H1 (cell line): ENCODE results near the gene LANCL1. TPM values are rescaled to one million over a fixed set of nuclear protein-coding genes. Genes with fewer than 3 reads are reported as not detected.

Experiments
- CTCF ChIA-PET: fragments of 300-600 bp; sonication (Branson Sonifier 250); formaldehyde crosslinking; loops from one replicate; lab custom pipeline; 2021; ENCODE audit not compliant: partially characterized antibody; lab: Charles Lee
- POLR2A ChIA-PET: fragments of 300-600 bp; sonication (Branson Sonifier 250); formaldehyde crosslinking; loops from one replicate; lab custom pipeline; 2021; ENCODE audit warnings: inconsistent platforms; ENCODE audit not compliant: partially characterized antibody; lab: Charles Lee
- DNase-seq, 2 experiments: peaks; one replicate each; pipeline versions ENCODE4 v3.0.0 to v3.0.0-alpha.2; 2010 to 2022; ENCODE audit warnings: low spot score in 2 of 2, low read depth in 1 of 2, mixed read lengths in 1 of 2
- FAIRE-seq: peaks from 2 replicates; lab custom pipeline; 2011; peaks lifted over from hg19 to GRCh38; lab: Jason Lieb, UNC
- H2AFZ ChIP-seq: 2 replicates; pipeline ENCODE4 v1.8.1; 2012; ENCODE audit warnings: low read length, inconsistent platforms
- H2AK5ac ChIP-seq: 2 replicates; pipeline ENCODE4 v1.6.1; 2013; ENCODE audit warnings: low read depth, low read length
- H2BK120ac ChIP-seq: replicated peaks from 2 replicates; pipeline ENCODE3; 2013; ENCODE audit warnings: low read depth, low read length, inconsistent platforms
- H2BK12ac ChIP-seq: 2 replicates; pipeline ENCODE4 v1.6.1; 2013; ENCODE audit warnings: low read depth, low read length
- H2BK15ac ChIP-seq: 2 replicates; pipeline ENCODE4 v1.6.1; 2013; ENCODE audit warnings: low read length
- H2BK20ac ChIP-seq: 2 replicates; pipeline ENCODE4 v1.6.1; 2013; ENCODE audit warnings: low read length
- H2BK5ac ChIP-seq: 2 replicates; pipeline ENCODE4 v1.6.1; 2013; ENCODE audit warnings: low read depth, low read length
- H3K14ac ChIP-seq: 2 replicates; pipeline ENCODE4 v1.6.1; 2013; ENCODE audit warnings: inconsistent platforms; ENCODE audit not compliant: insufficient read length
- H3K18ac ChIP-seq: 2 replicates; pipeline ENCODE4 v1.6.1; 2013; ENCODE audit warnings: low read length; ENCODE audit errors: extremely low read depth
- H3K23ac ChIP-seq: 2 replicates; pipeline ENCODE4 v1.6.1; 2013; ENCODE audit warnings: inconsistent platforms; ENCODE audit not compliant: insufficient read length
- H3K23me2 ChIP-seq: 2 replicates; pipeline ENCODE4 v1.6.1; 2013; ENCODE audit warnings: low read depth, low read length
- H3K27ac ChIP-seq: 2 replicates; pipeline ENCODE4 v1.6.1; 2011; ENCODE audit warnings: low read depth, low read length, inconsistent platforms
- H3K27me3 ChIP-seq, 4 experiments: replicated peaks in 1 of 4; 1 replicate in 1 of 4; 2 replicates in 3 of 4; pipeline versions ENCODE4 v1.6.1 to v1.8.1; 2011 to 2013; ENCODE audit warnings: low read length in 3 of 4, mild to moderate bottlenecking in 3 of 4, inconsistent platforms in 2 of 4, mixed read lengths in 2 of 4, moderate library complexity in 1 of 4; ENCODE audit not compliant: control insufficient read depth in 3 of 4, insufficient read depth in 3 of 4; ENCODE audit errors: extremely low read depth in 1 of 4
- H3K36me3 ChIP-seq, 4 experiments: 2 replicates each; pipeline versions ENCODE4 v1.6.1 to v1.8.1; 2011 to 2013; ENCODE audit warnings: mild to moderate bottlenecking in 4 of 4, low read length in 3 of 4, moderate library complexity in 2 of 4, control low read depth in 1 of 4, inconsistent platforms in 1 of 4; ENCODE audit not compliant: insufficient read depth in 4 of 4, control insufficient read depth in 2 of 4
- H3K4ac ChIP-seq: replicated peaks from 2 replicates; pipeline ENCODE3; 2013; ENCODE audit warnings: low read length, low read depth, mixed read lengths, inconsistent platforms; ENCODE audit not compliant: insufficient read length
- H3K4me1 ChIP-seq, 4 experiments: replicated peaks in 1 of 4; 1 replicate in 1 of 4; 2 replicates in 3 of 4; pipeline versions ENCODE4 v1.6.1 to v1.8.1; 2011 to 2013; ENCODE audit warnings: low read length in 3 of 4, inconsistent platforms in 2 of 4, mixed read lengths in 1 of 4; ENCODE audit not compliant: insufficient read depth in 4 of 4, control insufficient read depth in 3 of 4
- H3K4me2 ChIP-seq, 2 experiments: 2 replicates each; pipeline versions ENCODE4 v1.6.1 to v1.8.1; 2011 to 2013; ENCODE audit warnings: low read depth in 2 of 2, low read length in 2 of 2, control low read depth in 1 of 2, inconsistent platforms in 1 of 2, mild to moderate bottlenecking in 1 of 2; ENCODE audit not compliant: insufficient read depth in 1 of 2
- H3K4me3 ChIP-seq, 4 experiments: fragments of 200-600, 300-600 bp in 1 of 4; sonication (generic), shearing (Covaris generic), sonication (Bioruptor Twin) in 1 of 4; 2 replicates each; pipeline versions ENCODE4 v1.5.1 to v1.8.1; 2011 to 2016; ENCODE audit warnings: low read length in 4 of 4, low read depth in 3 of 4, control low read depth in 2 of 4, inconsistent platforms in 2 of 4, mild to moderate bottlenecking in 2 of 4, mixed read lengths in 1 of 4, moderate library complexity in 1 of 4; ENCODE audit not compliant: insufficient read depth in 2 of 4; ENCODE audit errors: extremely low read depth in 1 of 4
- H3K56ac ChIP-seq: replicated peaks from 2 replicates; pipeline ENCODE3; 2013; ENCODE audit warnings: low read depth, mild to moderate bottlenecking, mixed read lengths, low read length, inconsistent platforms; ENCODE audit not compliant: insufficient read length
- H3K79me1 ChIP-seq: 2 replicates; pipeline ENCODE4 v1.6.1; 2013; ENCODE audit warnings: low read depth, low read length, control low read depth
- H3K79me2 ChIP-seq, 2 experiments: 2 replicates each; pipeline versions ENCODE4 v1.6.1 to v1.8.1; 2012 to 2013; ENCODE audit warnings: low read length in 2 of 2, mild to moderate bottlenecking in 2 of 2, inconsistent platforms in 1 of 2; ENCODE audit not compliant: insufficient read depth in 2 of 2, control insufficient read depth in 1 of 2
- H3K9ac ChIP-seq, 4 experiments: replicated peaks in 1 of 4; 1 replicate in 1 of 4; 2 replicates in 3 of 4; pipeline versions ENCODE4 v1.6.1 to v1.8.1; 2011 to 2013; ENCODE audit warnings: low read depth in 3 of 4, low read length in 3 of 4, control low read depth in 2 of 4, mild to moderate bottlenecking in 2 of 4, moderate library complexity in 2 of 4, inconsistent platforms in 1 of 4; ENCODE audit errors: extremely low read depth in 1 of 4
- H3K9me3 ChIP-seq, 2 experiments: 2 replicates each; pipeline versions ENCODE4 v1.6.1 to v1.8.1; 2012 to 2013; ENCODE audit warnings: mild to moderate bottlenecking in 2 of 2, moderate library complexity in 2 of 2, control low read depth in 1 of 2, inconsistent platforms in 1 of 2, low read depth in 1 of 2, low read length in 1 of 2, mixed read lengths in 1 of 2; ENCODE audit not compliant: insufficient read depth in 2 of 2
- H4K20me1 ChIP-seq, 2 experiments: replicated peaks in 1 of 2; 2 replicates each; pipeline versions ENCODE3 to v1.8.1; 2011 to 2013; ENCODE audit warnings: inconsistent platforms in 2 of 2, low read length in 2 of 2, mild to moderate bottlenecking in 1 of 2; ENCODE audit not compliant: insufficient read depth in 2 of 2, control insufficient read depth in 1 of 2
- H4K5ac ChIP-seq: 2 replicates; pipeline ENCODE4 v1.6.1; 2013; ENCODE audit warnings: low read length, low read depth, mixed read lengths, inconsistent platforms; ENCODE audit not compliant: insufficient read length
- H4K8ac ChIP-seq: 2 replicates; pipeline ENCODE4 v1.8.0; 2013; ENCODE audit warnings: mild to moderate bottlenecking, moderate library complexity, low read length, inconsistent platforms; ENCODE audit not compliant: insufficient read depth; ENCODE audit errors: extremely low read depth
- H4K91ac ChIP-seq: replicated peaks from 2 replicates; pipeline ENCODE3; 2013; ENCODE audit warnings: low read length, mixed read lengths, inconsistent platforms; ENCODE audit not compliant: insufficient read length
- ATF3 ChIP-seq: IDR thresholded peaks from 2 replicates; pipeline ENCODE4 v1.6.1; 2011; ENCODE audit warnings: low read depth, mild to moderate bottlenecking, low read length; ENCODE audit not compliant: insufficient read depth
- BRCA1 ChIP-seq: IDR thresholded peaks from 2 replicates; pipeline ENCODE4 v1.6.1; 2012; ENCODE audit warnings: low read depth, low read length, improper control_type of control experiment
- CHD1 ChIP-seq: IDR thresholded peaks from 2 replicates; pipeline ENCODE4 v1.6.1; 2012; ENCODE audit warnings: low read depth, low read length, improper control_type of control experiment
- GABPA ChIP-seq: IDR thresholded peaks from 2 replicates; pipeline ENCODE4 v1.6.1; 2011; ENCODE audit warnings: mild to moderate bottlenecking, low read length, moderate library complexity, borderline replicate concordance; ENCODE audit not compliant: insufficient read depth
- JUN ChIP-seq: IDR thresholded peaks from 2 replicates; pipeline ENCODE4 v1.6.1; 2011; ENCODE audit warnings: low read depth, mild to moderate bottlenecking, improper control_type of control experiment, low read length
- KDM1A ChIP-seq: fragments of 200-600, 300-600 bp; sonication (generic); IDR thresholded peaks from 2 replicates; pipeline ENCODE4 v1.7.1; 2016; ENCODE audit warnings: mild to moderate bottlenecking, low read length, borderline replicate concordance
- RAD21 ChIP-seq, 2 experiments: IDR thresholded peaks in 1 of 2; conservative IDR thresholded peaks in 1 of 2; 2 replicates each; pipeline ENCODE4 v1.6.1; 2011; ENCODE audit warnings: low read depth in 2 of 2, low read length in 2 of 2, improper control_type of control experiment in 1 of 2, inconsistent platforms in 1 of 2, mild to moderate bottlenecking in 1 of 2, moderate library complexity in 1 of 2
- RNF2 ChIP-seq: fragments of 200-900, 300-1000 bp; sonication (generic); IDR thresholded peaks from 2 replicates; pipeline ENCODE4 v1.7.1; 2016; ENCODE audit warnings: borderline replicate concordance, low read depth, mild to moderate bottlenecking, antibody characterized with exemption, low read length; ENCODE audit not compliant: poor library complexity, severe bottlenecking; ENCODE audit errors: missing control alignments
- SIRT6 ChIP-seq: IDR thresholded peaks from one replicate; pipeline ENCODE4 v1.7.1; 2012; ENCODE audit warnings: low read length, inconsistent platforms
- YY1 ChIP-seq: IDR thresholded peaks from 2 replicates; pipeline ENCODE4 v1.6.1; 2011; ENCODE audit warnings: low read depth, mild to moderate bottlenecking, low read length
- WGBS, 2 experiments: shearing (Covaris generic) in 1 of 2; methylation state at CpG; one replicate each; pipeline versions ENCODE4 v1.1.6 to v1.1.7; 2013 to 2015; ENCODE audit warnings: low lambda C conversion rate in 2 of 2, mixed read lengths in 2 of 2, inconsistent platforms in 1 of 2, low coverage in 1 of 2, missing lambda C conversion rate in 1 of 2; ENCODE audit not compliant: insufficient replicate concordance in 2 of 2, insufficient coverage in 1 of 2, insufficient read length in 1 of 2; ENCODE audit errors: extremely low coverage in 1 of 2, missing lambda C conversion rate in 1 of 2; 5-methylcytosine and 5-hydroxymethylcytosine counted together
- polyA plus RNA-seq, 7 experiments: library from polyadenylated mRNA; depleted of rRNA in 3 of 7; stranded (reverse) in 5 of 7; unstranded in 2 of 7; fragments of >200 nt in 5 of 7; fragments of 200-250 nt in 2 of 7; gene quantifications; 1 replicate in 5 of 7; 2 replicates in 1 of 7; 4 replicates in 1 of 7; pipeline versions ENCODE4 v1.2.1 to v1.2.3, GENCODE V29; 2011 to 2013; ENCODE audit warnings: missing spikeins in 2 of 7, mixed read lengths in 2 of 7
- total RNA-seq: library from RNA; stranded (reverse); fragmentation: NEBNext Ultra II Directional; extraction: Animal tissue kit (Norgen Biotek cat#: 25700); gene quantifications from 2 replicates; pipeline ENCODE4 v1.2.1, GENCODE V29; 2021

The LANCL1 gene
- total and polyA plus RNA-seq, 2 of the 8 experiments (the other 6 are each of a cell fraction or from before 2014, with no cell fraction given): 26.2 to 48.7 TPM

GRCh38 chr2:210432633-210433032, 43.9 kb downstream of the LANCL1 start:
- TF ChIP-seq YY1: no peak
- TF ChIP-seq SIRT6: no peak
- no peak for TF ChIP-seq GABPA
- no peak for TF ChIP-seq RNF2
- no peak for TF ChIP-seq KDM1A
- TF ChIP-seq BRCA1: no peak
- TF ChIP-seq RAD21 (IDR thresholded peaks at IDR 0.05 in 1 of 2, conservative IDR thresholded peaks at IDR 0.05 in 1 of 2; ENCODE audit: low read depth in 2 of 2, low read length in 2 of 2): no peak
- TF ChIP-seq CHD1: no peak
- no peak for TF ChIP-seq ATF3
- no peak for TF ChIP-seq JUN
- TF ChIP-seq, all 59 proteins: peak for 0
- Histone ChIP-seq H2BK5ac (no peak overlapping the region), H3K4ac (no peak overlapping the region), H3K4me3 (no peak overlapping the region), H3K4me1 (no peaks in the 10 kb centered on the region; a peak in 2 of 7 replicates), H3K79me2 (no peaks in the 10 kb centered on the region), H2BK12ac (no peak overlapping the region), H3K9me3 (peaks cover 3 to 8% of the 10 kb centered on the region in 2 experiments; a peak in 1 of 4 replicates), H2AFZ (no peak overlapping the region), H2BK20ac (no peak overlapping the region), H4K8ac (no peak overlapping the region), H3K23ac (no peak overlapping the region), H2BK15ac (no peak overlapping the region), H3K9ac (no peak overlapping the region), H4K5ac (no peak overlapping the region), H2BK120ac (no peak overlapping the region), H3K14ac (no peak overlapping the region), H2AK5ac (no peak overlapping the region), H3K56ac (no peak overlapping the region), H3K23me2 (no peaks in the 10 kb centered on the region), H3K27ac (no peak overlapping the region), H3K27me3 (no peaks in the 10 kb centered on the region), H4K20me1 (no peaks in the 10 kb centered on the region), H3K79me1 (no peaks in the 10 kb centered on the region), H3K18ac (no peak overlapping the region), H3K4me2 (no peak overlapping the region), H4K91ac (no peak overlapping the region), H3K36me3 (peaks cover 0 to 37% (median 13%) of the 10 kb centered on the region in 4 experiments; a peak in 7 of 8 replicates)
- FAIRE-seq: no peak
- ChIA-PET POLR2A (no interaction called here), CTCF (interaction anchor here (0.9 to 1.2 kb wide), 3 partner anchors 11 to 444 kb away, joined by 3 to 5 read pairs (median 4); no protein-coding TSS in a partner anchor)
- no peak for DNase-seq
- 100% methylated on average over 1 of the region's 1 CpG; no CpG with 5 or more reads in 1 of the 2 experiments for WGBS, 2 experiments
